Measurements from ENCODE around the gene RUNDC3A.
"Not testable (repeated sequence)": the region's sequence is repeated elsewhere in the genome, so short reads cannot be mapped to it uniquely, and the experiment has no call there.

The RUNDC3A gene

DNA sequence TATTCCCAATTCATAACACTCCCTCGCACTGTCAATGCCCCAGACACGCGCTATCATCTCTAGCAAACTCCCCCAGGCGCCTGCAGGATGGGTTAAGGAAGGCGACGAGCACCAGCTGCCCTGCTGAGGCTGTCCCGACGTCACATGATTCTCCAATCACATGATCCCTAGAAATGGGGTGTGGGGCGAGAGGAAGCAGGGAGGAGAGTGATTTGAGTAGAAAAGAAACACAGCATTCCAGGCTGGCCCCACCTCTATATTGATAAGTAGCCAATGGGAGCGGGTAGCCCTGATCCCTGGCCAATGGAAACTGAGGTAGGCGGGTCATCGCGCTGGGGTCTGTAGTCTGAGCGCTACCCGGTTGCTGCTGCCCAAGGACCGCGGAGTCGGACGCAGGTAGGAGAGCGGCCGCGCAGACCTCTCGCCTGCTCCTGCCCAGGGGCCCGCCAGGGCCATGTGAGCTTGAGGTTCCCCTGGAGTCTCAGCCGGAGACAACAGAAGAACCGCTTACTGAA lies 36.6 kb downstream of the RUNDC3A start, which contains the start of gene GRN:
GRN (plus strand) TSS at position 364 of the 515 bp plus-strand sequence. CDS start 3,863 bp downstream, outside the sequence.
- peak; percentile 96 for DNase-seq (ENCODE audit: low read depth)

- DNase-seq (ENCODE audit: low read depth): no peak
Observed at GRCh38 chr17:44345454-44346026, 37.1 kb downstream of the RUNDC3A start.

- no peak for DNase-seq (ENCODE audit: low read depth)
Observed at GRCh38 chr17:44346064-44346844, 37.9 kb downstream of the RUNDC3A start.

DNA sequence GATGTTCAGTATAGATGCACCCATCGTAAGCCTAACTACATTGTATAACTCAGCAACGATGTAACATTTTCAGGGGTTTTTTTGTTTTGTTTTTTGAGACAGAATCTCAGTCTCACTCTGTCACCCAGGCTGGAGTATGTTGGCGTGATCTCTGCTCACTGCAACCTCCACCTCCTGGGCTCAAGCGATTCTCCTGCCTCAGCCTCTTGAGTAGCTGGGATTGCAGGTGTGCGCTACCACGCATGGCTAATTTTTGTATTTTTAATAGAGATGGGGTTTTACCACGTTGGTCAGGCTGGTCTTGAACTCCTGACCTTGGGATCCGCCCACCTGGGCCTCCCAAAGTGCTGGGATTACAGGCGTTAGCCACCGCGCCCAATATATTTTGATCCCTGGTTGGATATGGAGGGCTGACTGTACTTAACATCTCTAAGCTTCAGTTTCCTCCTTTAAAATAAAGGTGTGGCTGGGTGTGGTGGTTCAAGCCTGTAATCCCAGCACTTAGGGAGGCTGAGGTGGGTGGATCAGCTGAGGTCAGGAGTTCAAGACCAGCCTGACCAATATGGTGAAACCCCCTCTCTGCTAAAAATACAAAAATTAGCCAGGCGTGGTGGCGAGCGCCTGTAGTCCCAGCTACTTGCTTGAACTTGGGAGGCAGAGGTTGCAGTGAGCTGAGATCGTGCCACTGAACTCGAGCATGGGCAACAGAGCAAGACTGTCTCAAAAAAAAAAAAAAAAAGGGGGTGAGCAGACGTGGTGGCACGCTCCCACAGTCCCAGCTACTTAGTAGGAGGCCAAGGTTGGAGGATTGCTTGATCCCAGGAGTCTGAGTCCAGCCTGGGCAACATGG lies 39.0 kb downstream of the RUNDC3A start:
- DNase-seq (ENCODE audit: low read depth): not testable (repeated sequence)

- no peak for DNase-seq (ENCODE audit: low read depth)
Observed at GRCh38 chr17:44348234-44348987, 40.0 kb downstream of the RUNDC3A start.

- no peak for DNase-seq (ENCODE audit: low read depth)
Observed at GRCh38 chr17:44348988-44349364, 40.6 kb downstream of the RUNDC3A start.

DNA sequence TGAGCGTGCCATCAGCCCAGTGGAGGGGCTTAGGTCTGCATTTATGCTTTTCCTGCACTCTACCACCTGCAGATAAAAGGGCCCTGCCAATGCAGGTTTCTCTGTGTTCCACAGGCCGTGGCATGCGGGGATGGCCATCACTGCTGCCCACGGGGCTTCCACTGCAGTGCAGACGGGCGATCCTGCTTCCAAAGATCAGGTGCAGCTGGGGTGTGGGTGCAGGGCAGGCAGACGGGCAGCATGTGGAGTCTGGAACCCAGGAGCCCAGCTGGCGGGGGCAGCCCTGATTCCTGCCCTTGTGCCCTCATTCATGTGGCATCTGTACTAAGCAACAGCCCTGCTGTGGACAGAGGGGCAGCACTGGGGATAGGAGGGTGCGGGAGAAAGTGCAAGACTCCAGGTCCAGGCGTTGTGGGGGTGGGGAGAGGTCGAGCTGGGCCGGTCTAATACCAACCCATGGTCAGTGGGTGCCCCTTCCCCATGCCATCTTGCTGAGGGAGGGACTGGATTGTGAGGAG lies 41.2 kb downstream of the RUNDC3A start:
- DNase-seq (ENCODE audit: low read depth): no peak

GRCh38 chr17:44350733-44351226 lies 42.4 kb downstream of the RUNDC3A start:
- DNase-seq (ENCODE audit: low read depth): no peak

- DNase-seq (ENCODE audit: low read depth): no peak
Observed at GRCh38 chr17:44351464-44351863, 43.1 kb downstream of the RUNDC3A start.

- DNase-seq (ENCODE audit: low read depth): no peak
Observed at GRCh38 chr17:44351961-44352827, 43.8 kb downstream of the RUNDC3A start.

DNA sequence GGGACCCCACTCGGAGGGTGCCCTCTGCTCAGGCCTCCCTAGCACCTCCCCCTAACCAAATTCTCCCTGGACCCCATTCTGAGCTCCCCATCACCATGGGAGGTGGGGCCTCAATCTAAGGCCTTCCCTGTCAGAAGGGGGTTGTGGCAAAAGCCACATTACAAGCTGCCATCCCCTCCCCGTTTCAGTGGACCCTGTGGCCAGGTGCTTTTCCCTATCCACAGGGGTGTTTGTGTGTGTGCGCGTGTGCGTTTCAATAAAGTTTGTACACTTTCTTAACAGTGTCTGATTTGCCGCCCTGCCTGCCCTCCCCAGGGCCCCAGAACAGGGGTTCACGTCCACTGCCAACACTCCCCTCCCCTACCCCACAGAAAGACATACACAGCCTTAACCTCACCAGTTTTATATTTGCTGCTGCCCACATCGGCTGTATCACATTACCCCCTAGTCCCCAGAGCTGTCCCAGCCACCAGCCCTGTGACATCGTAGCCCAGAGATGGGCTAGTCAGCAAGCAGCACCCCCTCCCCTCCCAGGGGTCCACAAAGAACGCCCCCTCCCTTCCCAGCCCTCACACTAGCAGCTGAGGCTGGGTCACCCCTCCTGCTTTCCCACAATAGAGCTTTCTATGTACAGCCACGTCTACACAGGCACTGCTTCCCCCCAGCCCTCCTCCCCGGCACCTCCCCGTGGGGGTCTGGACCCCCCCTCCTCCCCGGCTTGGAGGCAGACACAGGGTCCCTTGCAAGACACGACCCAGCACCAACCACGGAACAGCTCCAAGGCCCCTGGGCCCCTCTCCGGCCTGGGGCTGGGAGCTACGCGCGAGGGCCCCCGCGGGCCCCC lies 44.6 kb downstream of the RUNDC3A start:
- DNase-seq (ENCODE audit: low read depth): no peak

- DNase-seq (ENCODE audit: low read depth): no peak
Observed at GRCh38 chr17:44353672-44354331, 45.4 kb downstream of the RUNDC3A start.

DNA sequence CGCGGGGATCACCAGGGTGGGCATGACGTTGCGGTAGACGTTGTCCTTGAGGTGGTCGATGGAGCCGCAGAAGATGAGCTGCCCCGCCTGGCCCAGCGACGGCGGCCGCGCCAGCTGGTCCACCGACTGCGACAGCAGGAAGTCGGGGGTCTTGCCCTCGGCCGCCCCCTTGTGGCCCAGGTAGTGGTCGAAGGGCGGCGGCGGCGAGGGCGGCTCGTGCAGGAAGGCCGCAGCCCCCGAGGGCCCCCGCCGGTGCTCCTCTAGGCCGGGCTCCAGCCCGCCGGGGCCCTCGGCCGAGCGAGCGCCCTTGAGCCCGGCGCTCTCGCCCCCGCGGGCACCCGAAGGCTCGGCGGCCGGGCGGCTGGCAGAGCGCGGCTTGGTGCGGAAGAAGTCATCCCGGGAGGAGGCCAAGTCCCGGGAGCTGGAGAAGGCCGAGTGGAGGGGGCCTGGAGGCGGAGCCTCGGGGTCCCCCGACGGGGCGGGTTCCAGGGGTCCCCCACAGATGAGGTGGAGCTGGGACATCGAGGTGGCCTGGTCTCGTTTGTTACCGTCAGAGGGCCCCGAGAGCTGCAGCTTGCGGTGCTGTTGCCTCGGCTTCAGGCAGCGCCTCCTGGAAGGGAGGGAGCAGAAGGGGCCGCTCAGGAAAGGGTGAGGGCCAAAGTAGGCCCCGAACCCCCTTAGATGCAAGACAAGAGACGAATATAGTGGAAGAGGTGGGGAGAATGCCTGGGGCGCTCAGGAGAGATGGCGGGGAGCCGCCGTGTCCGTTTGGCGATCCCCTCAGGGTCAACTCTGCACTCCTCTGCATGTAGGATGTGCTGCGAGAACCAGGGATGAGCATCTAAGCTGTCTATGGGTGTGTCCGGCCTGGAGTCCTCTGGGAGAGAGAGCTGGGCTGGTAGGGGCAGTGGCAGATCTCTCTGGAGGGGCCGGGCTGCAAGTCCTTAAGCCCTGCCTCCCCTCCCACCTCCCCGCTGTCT lies 46.5 kb downstream of the RUNDC3A start:
- DNase-seq (ENCODE audit: low read depth): no peak

- DNase-seq (ENCODE audit: low read depth): no peak
Observed at GRCh38 chr17:44355642-44356099, 47.3 kb downstream of the RUNDC3A start.

- no peak for DNase-seq (ENCODE audit: low read depth)
Observed at GRCh38 chr17:44356241-44356640, 47.8 kb downstream of the RUNDC3A start.

GRCh38 chr17:44358066-44358465 lies 49.7 kb downstream of the RUNDC3A start:
- DNase-seq (ENCODE audit: low read depth): no peak

DNA sequence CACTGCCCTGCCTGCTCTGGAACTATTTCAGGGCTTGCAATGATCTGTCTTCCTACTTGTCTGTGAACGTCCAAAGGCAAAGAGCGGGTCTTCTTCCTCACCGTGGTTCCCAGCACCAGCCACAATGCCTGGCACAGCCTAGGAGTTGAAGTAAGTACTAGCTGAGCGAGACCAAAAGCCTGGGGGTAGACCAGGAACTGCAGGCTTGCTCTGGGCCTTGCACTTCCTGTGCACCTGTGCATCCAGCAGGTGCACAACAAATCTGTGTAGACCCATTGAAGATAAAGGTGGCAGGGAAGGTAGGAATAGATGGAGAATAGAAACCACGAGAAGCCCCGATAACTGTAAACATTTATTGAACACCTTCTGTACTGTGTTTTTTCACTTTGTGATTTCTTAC lies 50.6 kb downstream of the RUNDC3A start:
- DNase-seq (ENCODE audit: low read depth): no peak

Data from non-pigmented ciliary epithelial cell (primary cell).